Right lung (tissue), 5 donors: Measurements from ENCODE around the gene HDAC9. TPM values are rescaled to one million over a fixed set of nuclear protein-coding genes. Genes with fewer than 3 reads are reported as not detected.
A peak's percentile ranks its signal among the peaks of the same experiment; 100 is the strongest.

Experiments used
- DNase-seq, 2 donors: peaks; one replicate each; pipeline ENCODE4 v3.0.0-alpha.2; 2013
- polyA plus RNA-seq, 5 donors: library from polyadenylated mRNA; unstranded; fragments of 120-200 nt; gene quantifications; one replicate each; pipeline versions ENCODE4 v1.2.1 to v1.2.3, GENCODE V29; 2013; ENCODE audit warnings: inconsistent platforms in 1 of 5, low replicate concordance in 1 of 5; ENCODE audit not compliant: insufficient read length in 5 of 5, insufficient read depth in 1 of 5

HDAC9 gene
- polyA plus RNA-seq, 5 donors: 6.5 to 12.3 (median 11.1) TPM

DNA sequence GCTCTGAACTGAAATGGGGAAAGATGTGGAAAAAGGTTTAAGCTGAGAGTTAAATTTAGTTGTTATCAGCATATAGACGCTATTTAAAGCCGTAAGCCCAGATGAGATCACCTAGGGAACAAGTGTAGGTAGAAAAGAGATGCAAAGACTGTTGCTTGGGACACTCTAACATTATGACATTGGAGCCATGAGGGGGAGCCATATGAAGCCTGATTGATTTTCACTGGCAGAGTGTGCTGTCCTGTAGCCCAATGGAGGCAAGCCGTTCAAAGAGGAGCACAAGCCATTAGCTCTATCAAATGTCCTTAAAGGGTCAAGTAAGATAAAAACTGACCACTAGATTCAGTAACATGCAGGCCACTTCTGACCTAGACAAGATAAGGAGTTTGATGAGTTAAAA lies 398.6 kb downstream of the HDAC9 start:
- no peak for DNase-seq

DNA sequence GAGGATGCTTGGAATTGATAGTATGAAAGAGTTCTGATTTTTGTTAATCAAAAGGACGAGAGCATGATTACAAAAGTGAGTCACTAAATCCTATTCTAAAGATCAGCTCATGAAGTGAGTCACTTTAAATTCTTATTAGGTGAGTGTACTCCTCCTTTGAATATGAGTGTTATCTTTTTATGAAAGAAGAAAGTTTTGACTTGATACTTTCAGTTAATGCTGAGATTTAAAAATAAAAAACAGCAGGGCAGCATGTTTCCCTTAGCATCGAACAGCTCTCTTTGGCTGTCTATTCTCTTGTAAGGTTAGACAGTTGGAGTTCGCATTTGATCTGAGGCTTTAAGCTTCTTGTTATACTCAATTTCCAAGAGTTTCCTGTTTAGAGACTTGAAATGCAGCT lies 399.9 kb downstream of the HDAC9 start:
- DNase-seq: no peak

DNA sequence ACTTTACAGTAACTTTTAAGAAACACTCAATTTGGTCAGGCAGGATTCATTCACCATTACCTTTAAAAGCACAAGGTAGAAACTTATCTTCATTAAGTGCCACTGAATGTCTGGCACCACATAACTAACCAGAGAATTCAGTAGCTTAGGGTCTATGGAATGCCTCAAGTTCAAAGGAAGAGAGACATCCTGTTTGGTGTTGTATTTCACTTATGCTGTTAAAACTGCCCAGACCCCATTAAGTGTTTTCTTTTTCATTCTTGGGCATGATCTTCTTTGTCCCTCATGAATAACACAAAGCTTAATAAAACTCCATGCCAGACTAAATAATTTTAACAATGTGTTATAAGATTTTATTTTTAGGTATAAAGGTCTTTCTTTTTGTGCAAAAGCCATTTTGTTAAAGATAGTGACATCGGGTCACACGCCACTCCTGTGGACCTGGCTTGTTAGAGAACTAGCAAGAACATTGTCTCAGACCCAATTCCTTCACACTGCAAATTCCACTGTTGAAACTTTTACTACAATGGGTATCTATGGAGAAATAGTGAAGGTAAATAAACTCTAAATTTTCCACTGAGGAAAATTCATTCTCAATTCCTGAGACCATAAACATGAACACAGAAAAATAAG lies 400.9 kb downstream of the HDAC9 start:
- DNase-seq: no peak

DNA sequence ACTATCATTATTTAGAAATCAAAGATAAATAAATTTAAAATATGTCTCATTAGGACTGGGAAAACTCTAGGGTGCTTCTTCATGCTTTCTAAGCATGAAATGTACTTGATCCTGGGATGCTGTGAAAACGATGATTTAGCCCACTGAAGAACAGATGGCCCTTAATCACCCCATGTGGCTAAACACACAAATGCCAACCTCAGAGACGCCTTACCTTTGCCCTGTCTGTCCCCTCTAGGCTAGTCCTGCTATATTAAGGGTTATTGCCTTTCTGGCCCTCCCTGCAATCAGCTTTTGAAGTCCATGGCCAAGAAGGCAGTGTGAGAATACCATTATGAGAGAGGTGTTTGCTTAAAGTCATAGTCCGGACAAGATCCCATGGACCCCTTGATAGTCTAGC lies 404.7 kb downstream of the HDAC9 start:
- DNase-seq: no peak

DNA sequence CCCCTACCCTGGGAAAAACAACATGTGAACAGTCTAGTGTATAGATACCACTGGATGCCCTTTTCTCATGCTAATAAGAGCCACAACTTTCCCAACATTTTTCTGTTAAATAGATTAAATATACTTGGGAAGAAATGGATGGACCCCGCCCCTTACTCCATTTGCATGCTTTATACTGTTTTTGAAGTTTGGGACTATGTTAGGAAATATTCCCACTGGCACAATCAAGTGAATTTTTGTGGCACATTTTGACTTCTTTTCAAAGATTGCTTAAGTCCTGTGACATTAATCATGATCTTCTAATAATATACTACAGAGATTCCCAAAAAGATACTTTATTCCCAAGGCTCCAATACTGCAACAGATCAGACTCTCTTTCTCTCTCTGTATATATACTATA lies 405.3 kb downstream of the HDAC9 start:
- no peak for DNase-seq

DNA sequence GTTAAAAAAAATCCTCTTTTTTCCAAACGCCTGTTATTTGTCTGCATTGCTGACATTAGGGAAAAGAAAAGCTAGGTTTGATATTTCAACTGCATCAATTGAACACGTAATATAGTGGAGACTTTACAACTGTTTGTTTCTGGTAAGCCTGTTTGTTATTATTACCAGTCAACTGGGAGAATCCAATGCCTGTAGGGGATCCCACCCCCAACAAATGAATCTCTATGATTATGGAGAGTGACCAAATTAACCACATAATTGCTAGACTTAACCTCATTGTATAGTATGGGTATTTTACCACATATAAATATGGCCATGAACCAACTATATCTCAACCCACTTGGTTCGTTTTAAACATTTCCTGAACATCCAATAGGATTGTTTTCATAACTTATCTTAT lies 405.8 kb downstream of the HDAC9 start:
- DNase-seq: no peak

DNA sequence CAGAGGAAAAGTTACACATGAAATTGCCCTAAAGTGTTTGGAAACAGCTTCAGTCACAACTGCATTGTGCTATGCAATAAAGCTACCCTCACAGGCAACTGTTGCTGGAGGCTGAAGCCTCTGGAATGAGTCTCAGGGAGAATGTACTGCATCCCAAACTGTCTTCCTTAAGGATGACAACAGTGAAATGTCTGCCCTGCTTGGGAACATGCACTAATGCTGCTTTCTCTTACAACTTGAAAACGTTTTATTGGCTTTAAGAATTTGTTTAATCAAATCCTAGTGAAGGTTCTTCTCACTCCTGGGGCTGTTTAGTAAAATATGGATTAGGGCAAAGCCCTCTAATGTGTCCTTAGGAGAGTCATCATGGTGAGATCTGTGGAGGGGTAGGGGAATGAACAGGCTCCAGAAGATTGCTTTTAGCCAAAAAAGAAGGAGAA lies 406.5 kb downstream of the HDAC9 start:
- DNase-seq: no peak

DNA sequence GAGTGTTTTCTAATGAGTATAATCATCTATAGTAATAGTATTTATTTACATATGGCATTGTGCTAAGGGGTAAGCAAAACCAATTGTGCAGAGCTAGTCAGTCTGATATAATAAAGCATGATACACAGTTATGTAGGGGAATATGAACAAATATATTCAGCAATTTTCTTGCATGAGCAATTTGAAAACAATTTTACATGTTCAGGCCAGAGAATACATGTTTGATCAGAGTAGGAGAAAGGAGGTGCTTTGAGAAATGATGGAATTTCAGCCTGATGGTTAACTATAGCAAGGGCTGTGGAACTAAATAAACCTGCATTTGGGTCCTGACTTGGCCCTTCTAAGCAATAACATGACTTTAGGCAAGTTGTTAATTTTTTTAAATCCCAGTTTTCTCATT lies 407.3 kb downstream of the HDAC9 start:
- DNase-seq: no peak

DNA sequence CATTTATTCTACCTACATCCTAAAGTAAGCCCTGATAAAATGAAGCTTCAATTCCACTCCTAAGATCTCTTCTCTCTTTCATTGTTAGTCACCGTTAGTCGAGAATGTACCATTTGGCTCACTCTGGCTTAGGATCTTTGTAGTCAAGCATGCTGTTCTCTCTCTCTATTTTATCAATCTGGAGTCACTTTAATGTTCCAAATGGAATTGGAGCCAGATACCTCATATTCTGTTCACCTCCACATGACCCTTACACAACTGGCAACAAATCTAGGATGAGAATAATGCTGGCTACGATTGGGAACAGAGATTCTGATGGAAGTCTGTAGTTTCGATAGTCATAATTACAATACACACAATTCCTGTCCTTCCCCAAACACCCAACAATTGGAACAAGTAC lies 408.1 kb downstream of the HDAC9 start:
- DNase-seq: no peak

DNA sequence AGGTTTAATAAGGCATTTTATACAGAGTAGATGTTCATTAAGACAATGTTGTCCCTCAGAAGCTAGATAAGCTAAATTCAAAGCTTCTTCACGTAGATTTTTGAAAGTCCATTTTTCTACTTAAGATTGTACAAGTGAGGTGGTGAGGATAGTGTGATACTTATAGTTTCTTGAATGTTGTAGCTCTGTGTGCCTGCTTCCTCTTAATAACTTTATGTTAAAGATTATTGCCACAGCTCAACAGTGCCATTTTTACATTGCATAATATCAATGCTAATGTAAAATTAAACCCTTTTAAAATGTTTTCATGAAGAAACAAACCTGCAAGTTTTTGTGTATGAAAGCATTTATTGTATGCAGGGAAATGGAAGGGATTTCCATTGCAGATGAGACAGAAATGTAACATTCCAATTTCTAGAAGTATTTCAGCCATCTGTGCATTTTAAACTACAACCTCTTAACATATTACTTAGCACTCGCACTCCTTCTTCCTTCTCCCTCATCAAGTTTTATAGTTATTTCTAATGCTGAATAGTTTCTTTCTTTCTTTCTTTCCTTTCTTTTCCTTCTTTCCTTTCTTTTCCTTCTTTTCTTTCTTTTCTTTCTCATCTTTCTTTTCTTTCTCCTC lies 409.9 kb downstream of the HDAC9 start:
- DNase-seq: no peak

DNA sequence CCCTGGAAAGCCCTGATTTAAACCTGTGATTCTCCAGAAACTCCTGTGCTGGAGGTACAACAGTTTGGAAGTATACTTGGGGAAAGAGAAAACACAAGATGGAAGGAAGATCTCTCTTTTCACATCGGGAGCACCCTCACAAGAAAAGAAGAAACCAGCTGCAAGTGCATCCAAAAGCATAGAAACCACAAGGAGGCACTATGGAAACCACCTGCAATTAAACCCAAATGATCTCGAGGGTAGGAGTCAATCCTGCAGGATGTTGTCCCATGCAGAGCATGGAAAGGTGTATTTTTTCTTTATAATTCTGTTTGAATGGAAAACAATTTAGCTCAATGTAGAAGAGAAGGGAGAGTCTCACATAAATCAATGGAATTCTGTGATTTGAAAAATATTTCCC lies 411.4 kb downstream of the HDAC9 start:
- no peak for DNase-seq

DNA sequence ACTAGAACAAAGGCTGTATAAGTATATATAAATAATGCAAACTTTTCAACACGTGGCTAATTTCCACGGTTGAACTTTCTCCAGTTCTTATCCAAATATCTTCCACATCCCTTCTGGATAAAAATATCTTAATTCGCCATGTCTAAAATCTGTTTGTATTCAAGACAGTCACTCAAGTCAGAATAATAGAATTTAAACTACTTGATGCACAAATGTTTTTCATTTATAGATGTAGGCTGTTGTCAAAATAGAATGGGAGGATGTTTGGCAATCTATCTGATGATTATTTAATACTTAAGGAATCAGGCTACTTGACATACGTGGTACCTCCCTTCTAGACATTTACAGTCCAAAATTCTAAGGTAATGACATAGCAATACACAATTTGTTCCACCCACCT lies 417.6 kb downstream of the HDAC9 start:
- no peak for DNase-seq

DNA sequence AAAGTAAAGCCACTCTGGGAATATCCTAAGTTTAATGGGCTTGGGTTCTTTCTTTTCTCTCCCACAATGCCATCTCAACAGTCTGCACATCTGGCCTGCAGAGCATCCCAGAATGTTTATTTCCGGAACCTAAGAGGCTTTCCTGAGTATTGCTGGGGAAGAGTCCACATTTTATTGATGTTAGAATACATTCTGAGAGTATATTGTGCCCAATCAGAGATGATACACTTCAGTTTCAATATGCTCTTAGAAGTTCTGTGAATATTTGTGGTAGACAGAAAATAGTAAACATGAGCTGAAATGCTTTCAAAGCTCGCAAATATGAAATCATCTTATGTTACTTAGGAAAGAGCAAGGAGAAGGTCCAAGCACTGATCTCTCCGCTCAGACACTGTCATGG lies 421.3 kb downstream of the HDAC9 start:
- no peak for DNase-seq

DNA sequence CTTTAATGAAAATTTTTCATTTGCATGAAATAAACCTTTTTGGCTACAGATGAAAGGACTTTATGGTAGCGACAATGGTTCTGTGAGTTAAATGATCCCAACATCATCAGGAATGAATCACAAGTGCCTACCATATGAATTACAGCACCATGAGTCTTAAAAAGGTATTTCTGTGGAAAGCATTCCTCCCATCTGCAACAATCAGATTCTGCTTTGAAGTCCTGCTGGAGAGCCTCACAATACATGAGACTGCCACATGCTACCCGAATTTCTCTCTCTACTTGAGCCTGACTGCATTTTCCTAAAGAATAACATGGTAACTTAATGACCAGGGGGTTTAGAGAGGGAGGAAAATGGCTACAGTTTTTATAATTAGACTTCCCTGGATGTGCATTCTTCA lies 431.6 kb downstream of the HDAC9 start:
- no peak for DNase-seq

DNA sequence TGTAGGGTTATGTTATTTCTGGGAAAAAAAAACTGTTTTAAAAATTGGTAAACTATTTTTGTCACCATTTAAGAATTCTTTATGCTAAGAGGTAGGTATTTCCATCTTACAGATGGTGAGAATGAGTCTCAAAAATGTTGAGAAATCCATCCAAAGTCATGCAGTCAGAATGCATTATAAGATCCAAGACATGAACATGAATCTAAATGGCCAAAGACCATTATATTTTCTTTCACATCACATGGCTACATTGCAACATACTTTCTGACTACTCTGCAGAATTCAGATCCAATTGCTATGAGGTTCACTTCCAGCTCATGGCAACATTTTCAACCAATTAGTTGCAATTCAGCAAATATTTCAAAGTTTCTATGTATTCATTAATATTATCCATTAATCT lies 440.7 kb downstream of the HDAC9 start:
- DNase-seq: no peak

DNA sequence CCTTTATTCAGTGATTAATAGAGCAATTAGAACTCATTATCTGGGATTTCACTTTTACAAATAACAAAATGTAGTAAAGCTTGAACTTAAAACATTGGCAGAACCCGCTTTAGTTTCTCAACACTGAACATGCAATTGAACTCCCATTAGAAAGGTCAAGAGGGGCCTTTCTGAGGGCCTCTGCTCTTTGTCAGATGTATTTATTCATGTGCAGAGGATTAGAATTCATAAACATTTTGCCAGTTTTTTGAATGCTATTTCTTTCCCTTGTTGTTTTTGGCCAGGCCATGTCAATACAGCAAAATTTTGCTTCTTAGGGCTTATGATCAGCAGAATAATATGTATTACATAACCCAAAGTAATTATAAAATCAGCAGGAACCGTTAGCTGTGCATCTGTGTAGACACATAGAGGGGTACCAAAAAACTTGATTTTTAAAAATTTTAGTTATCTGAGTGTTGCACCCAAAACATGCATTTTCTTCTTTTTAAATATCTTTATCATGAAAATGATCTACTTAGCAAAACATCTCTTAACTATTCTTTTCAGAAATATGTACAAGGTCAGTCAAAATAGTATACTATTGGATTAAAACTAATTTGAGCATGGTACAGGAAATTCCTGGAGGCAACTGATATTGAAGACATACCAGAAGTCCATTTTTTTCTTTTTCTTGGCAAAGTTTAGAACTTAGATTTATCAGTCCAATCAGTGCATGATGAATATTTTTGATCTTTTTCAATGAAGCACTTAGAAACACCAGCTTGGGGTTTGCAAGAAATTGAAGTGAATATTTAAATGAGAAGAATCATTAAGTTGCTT lies 444.4 kb downstream of the HDAC9 start:
- peak in 1 of 2 donors; percentile 6 for DNase-seq

DNA sequence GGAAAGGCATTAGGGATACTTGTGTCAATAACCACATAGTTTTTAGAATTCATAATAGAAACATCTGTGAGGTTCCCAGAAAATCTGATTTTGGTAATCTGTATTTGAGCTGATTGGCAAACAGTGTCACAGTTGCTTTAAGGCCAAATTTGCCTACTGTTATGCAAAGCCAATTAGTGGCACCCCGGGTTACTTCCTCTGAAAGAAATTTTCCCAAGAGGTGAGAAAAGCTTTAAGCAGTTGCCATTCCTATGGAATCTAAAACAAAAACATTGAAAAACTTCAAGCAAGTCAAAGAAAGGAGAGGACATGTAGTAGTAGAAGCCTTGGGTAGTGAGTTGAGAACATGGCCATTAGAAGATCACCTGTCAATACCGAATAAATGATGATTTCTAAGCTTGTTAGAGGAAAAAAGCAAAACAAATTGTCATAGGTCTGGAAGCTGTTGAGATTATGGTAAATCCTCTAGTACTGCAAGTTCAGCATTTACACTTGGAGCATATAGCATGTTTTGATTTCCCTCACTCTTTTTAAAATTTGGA lies 445.1 kb downstream of the HDAC9 start:
- no peak for DNase-seq

DNA sequence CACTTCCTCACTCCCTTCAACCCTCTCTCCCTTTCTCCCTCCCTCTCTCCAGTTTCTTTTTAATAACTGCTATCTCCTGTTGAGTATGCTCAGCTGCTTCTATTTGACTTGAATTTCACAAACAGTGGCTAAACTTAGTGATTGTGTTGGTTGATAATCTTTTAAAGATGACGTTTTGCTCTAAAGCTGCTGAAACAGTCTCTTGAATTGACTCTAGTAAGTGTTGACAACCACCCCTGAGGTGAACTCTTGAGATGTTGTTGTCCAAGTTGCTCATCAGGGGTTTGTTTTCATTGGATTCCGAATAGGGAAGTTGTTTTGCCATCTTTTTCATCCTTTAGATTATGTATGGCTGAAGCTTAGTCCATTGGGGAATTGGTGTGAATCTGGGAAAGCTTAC lies 445.7 kb downstream of the HDAC9 start:
- no peak for DNase-seq

DNA sequence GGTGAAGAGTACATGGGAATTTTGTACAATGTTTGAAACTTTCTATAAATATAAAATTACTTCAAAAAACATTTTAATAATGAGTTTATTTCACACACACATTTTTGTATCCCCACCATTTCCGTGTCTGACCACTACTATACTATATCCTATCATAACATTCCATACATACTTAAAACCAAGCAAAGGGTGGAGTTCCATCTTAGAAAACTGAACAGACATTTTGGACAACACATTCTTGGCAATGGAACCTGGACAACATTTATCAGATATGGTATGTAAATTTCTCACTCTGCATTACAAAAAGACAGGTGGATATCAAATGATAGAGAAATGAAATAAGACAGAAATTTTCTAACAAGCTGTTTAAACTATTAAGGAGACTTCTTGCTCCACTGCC lies 453.0 kb downstream of the HDAC9 start:
- DNase-seq: no peak

DNA sequence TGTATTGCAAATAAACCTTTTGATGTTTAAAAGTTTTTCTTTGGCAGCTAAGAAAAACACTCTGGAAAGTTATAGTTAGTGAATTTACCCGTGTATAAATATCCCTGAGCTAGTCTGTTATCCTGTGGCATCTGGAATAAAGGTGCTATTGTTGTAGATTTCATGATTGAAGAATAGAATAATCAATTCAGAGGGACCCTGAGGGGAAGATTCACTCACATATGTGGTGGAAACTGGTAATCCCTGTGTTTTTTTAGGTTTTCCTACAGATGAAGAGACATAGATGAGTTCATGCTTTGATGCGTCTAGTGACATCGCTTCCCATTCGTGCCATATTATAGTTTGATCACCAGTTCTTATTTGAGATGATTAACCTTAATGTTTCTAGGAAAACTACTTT lies 457.3 kb downstream of the HDAC9 start:
- no peak for DNase-seq

DNA sequence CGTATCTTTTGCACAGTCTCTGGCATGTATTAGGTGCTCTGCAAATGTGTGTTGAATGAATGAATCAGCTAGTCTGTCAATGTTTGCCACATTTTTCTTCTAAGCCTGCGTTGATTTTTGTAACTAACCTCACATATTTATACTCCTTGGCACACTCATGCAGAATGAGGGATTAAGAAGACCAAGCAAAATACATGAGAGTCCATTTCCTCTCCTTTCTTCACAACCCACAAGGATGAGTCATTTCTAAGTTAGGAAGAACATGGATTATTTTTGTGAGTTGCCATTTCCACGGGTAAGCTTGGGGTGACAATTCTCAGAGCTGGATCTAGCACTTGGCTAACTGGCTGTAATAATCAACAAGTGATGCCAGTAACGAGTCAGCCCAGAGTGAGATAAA lies 463.1 kb downstream of the HDAC9 start:
- DNase-seq: no peak

DNA sequence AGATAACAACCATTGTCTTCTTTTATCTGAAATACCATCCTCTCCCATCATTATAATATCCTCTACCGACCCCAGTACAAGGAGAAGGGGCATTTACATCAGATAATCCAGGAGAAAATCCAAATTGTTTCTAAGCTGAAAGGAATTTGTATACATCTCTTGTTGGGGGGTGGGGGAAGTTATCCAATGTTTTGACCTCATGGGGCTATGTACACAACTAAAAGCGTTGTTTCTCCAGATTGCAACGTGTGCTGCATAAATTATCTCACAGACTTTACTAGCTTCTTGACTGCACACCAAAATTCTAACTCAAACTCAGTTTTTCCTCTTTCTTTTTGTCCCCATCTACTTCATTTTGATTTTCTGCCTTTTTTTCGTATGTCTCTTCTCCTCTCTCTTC lies 465.2 kb downstream of the HDAC9 start:
- DNase-seq: no peak

DNA sequence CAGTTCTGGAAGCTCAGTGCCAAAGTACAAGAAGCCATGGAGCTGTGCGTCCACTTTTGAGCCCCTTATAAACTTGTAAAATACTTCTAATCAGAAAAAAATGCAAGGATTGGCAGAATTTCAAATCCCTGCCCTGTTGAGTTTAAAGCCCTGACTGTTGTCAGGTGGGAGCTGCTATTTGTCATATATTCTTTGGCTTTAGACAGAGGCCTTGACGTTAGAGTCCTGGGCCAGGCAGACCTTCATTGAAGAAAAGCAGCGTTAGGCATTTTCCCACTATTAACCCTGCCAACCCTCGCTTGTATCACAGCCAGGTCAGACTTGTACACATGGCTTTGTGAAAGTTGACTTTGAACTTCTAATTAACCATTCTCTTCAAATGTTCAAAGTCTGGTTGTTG lies 466.5 kb downstream of the HDAC9 start:
- DNase-seq: no peak
